Epithelial cell of esophagus (primary cell): ENCODE results near the gene MARCHF9.
"Not testable (repeated sequence)": the region's sequence is repeated elsewhere in the genome, so short reads cannot be mapped to it uniquely, and the experiment has no call there.

ENCODE experiments used
- DNase-seq: peaks from one replicate; pipeline ENCODE4 v3.0.0; 2010; ENCODE audit warnings: low read depth
- H3K4me3 ChIP-seq: 2 replicates; pipeline ENCODE4 v1.5.1; 2011; ENCODE audit warnings: mild to moderate bottlenecking, low read length, control low read depth
- CTCF ChIP-seq: IDR thresholded peaks from 2 replicates; pipeline ENCODE4 v1.5.1; 2011; ENCODE audit warnings: low read depth, mild to moderate bottlenecking, low read length, control low read depth, inconsistent platforms; ENCODE audit not compliant: insufficient read depth; ENCODE audit errors: missing control alignments

MARCHF9 gene

GRCh38 chr12:57720606-57721595 lies 34.0 kb upstream of the MARCHF9 start:
- no peak for TF ChIP-seq CTCF
- DNase-seq: no peak
- no peak overlapping the region for H3K4me3 ChIP-seq

GRCh38 chr12:57721846-57722608 lies 32.9 kb upstream of the MARCHF9 start:
- not testable (repeated sequence) for DNase-seq, H3K4me3 ChIP-seq

- H3K4me3 ChIP-seq: no peak overlapping the region
These were observed 31.9 kb upstream of the MARCHF9 start for GRCh38 chr12:57722716-57723629.

GRCh38 chr12:57723630-57723962 lies 31.3 kb upstream of the MARCHF9 start:
- no peak for DNase-seq
- TF ChIP-seq CTCF: no peak
- no peak overlapping the region for H3K4me3 ChIP-seq

More at GRCh38 chr12:57722716-57723629, 31.9 kb upstream of the MARCHF9 start:
- no peak for TF ChIP-seq CTCF
- no peak for DNase-seq

- no peak overlapping the region for H3K4me3 ChIP-seq
- no peak for TF ChIP-seq CTCF
- no peak for DNase-seq
These were observed 30.6 kb upstream of the MARCHF9 start for GRCh38 chr12:57724003-57724935.

- no peak for DNase-seq
- H3K4me3 ChIP-seq: no peak overlapping the region
- no peak for TF ChIP-seq CTCF
These were observed 29.8 kb upstream of the MARCHF9 start for GRCh38 chr12:57724936-57725740.
